Transverse colon (tissue), 4 donors: Measurements from ENCODE around the gene ULK4. TPM values are rescaled to one million over a fixed set of nuclear protein-coding genes. Genes with fewer than 3 reads are reported as not detected.

Experiments
- DNase-seq: peaks from one replicate; pipeline ENCODE4 v3.0.0-alpha.2; 2019
- H3K27ac ChIP-seq, 4 donors: fragments of 200-600 bp; sonication (generic); 2 replicates each; pipeline ENCODE4 v1.5.1; 2016 to 2018; ENCODE audit warnings: inconsistent platforms in 4 of 4
- H3K27me3 ChIP-seq: fragments of 200-600 bp; sonication (generic); 2 replicates; pipeline ENCODE4 v1.5.1; 2017; ENCODE audit warnings: inconsistent platforms
- H3K36me3 ChIP-seq, 4 donors: fragments of 200-600 bp; sonication (generic); 2 replicates each; pipeline ENCODE4 v1.5.1; 2017 to 2019; ENCODE audit warnings: inconsistent platforms in 4 of 4
- H3K4me1 ChIP-seq, 4 donors: fragments of 200-600 bp; sonication (generic); 2 replicates each; pipeline ENCODE4 v1.5.1; 2017 to 2020; ENCODE audit warnings: inconsistent platforms in 4 of 4
- H3K4me3 ChIP-seq, 4 donors: fragments of 200-600 bp; sonication (generic); 1 replicate in 1 of 4; 2 replicates in 3 of 4; pipeline versions ENCODE4 v1.5.1 to v1.6.1; 2017 to 2019; ENCODE audit warnings: inconsistent platforms in 4 of 4
- H3K9me3 ChIP-seq, 2 donors: fragments of 200-600 bp; sonication (generic); 2 replicates each; pipeline ENCODE4 v1.5.1; 2017 to 2019; ENCODE audit warnings: inconsistent platforms in 2 of 2
- CTCF ChIP-seq, 5 experiments: fragments of 200-600 bp in 3 of 5; fragments of 450-650 bp in 2 of 5; sonication (generic) in 3 of 5; IDR thresholded peaks; 1 replicate in 2 of 5; 2 replicates in 3 of 5; pipeline ENCODE4 v1.5.1; 2016 to 2017; ENCODE audit warnings: antibody characterized with exemption in 5 of 5, inconsistent platforms in 3 of 5, mild to moderate bottlenecking in 2 of 5, moderate library complexity in 1 of 5
- EP300 ChIP-seq: sonication (generic); formaldehyde crosslinking; IDR thresholded peaks from one replicate; pipeline ENCODE4 v1.6.1; 2017; ENCODE audit warnings: antibody characterized with exemption, low read depth
- POLR2A ChIP-seq: fragments of 450-650 bp; IDR thresholded peaks from one replicate; pipeline ENCODE4 v1.6.1; 2016; ENCODE audit warnings: antibody characterized with exemption, mild to moderate bottlenecking, moderate library complexity
- POLR2AphosphoS5 ChIP-seq, 3 donors: sonication (generic); formaldehyde crosslinking; IDR thresholded peaks; one replicate each; pipeline ENCODE4 v1.6.1; 2016; ENCODE audit warnings: antibody characterized with exemption in 3 of 3
- WGBS, 2 donors: methylation state at CpG; one replicate each; pipeline ENCODE4 v1.1.5; 2018; ENCODE audit warnings: low coverage in 1 of 2; 5-methylcytosine and 5-hydroxymethylcytosine counted together
- in situ Hi-C, 4 donors: fragments of 200-750 bp; cut with MboI; loops; one replicate each; pipeline versions ENCODE4 v1.15.0 to v1.15.1; 2017; ENCODE audit warnings: low sequenced_read_pairs in 3 of 4, low pct_ligation_motif_present in 1 of 4, low pct_unique_long_range_greater_than_20kb in 1 of 4
- intact Hi-C: fragments of 100-400 bp; cut with DNase I; formaldehyde crosslinking; loops from one replicate; pipeline ENCODE4 v1.15.1; 2023; ENCODE audit warnings: low total_unique reads
- total RNA-seq, 4 donors: library from RNA; depleted of rRNA; stranded (reverse); fragments of >200 nt; gene quantifications; one replicate each; pipeline ENCODE4 v1.1.0, GENCODE V29; 2016

The ULK4 gene
- total RNA-seq, 4 donors from 2014 or later = 4.1 to 19.2 (median 11.7) TPM

GRCh38 chr3:41478278-41478677 is 483.6 kb downstream of the ULK4 start:
- Histone ChIP-seq H3K27ac (no peak overlapping the region), H3K36me3 (no peaks in the 10 kb centered on the region), H3K9me3 (peaks cover 7% of the 10 kb centered on the region in 2 donors), H3K4me1 (no peaks in the 10 kb centered on the region), H3K4me3 (no peak overlapping the region), H3K27me3 (no peaks in the 10 kb centered on the region)
- TF ChIP-seq POLR2AphosphoS5 (IDR thresholded peaks at IDR 0.05) (no peak), POLR2A (no peak), CTCF (IDR thresholded peaks at IDR 0.05) (no peak), EP300 (no peak)
- in situ Hi-C loops (no loop called here), intact Hi-C loops (no loop called here)
- no peak for DNase-seq
- 67 to 100% methylated on average over 1 of the region's 1 CpG for WGBS, 2 donors

- intact Hi-C loops (no loop called here), in situ Hi-C loops (no loop called here)
- TF ChIP-seq EP300 (no peak), POLR2A (no peak), CTCF (IDR thresholded peaks at IDR 0.05) (no peak), POLR2AphosphoS5 (IDR thresholded peaks at IDR 0.05) (no peak)
- H3K27me3 ChIP-seq = no peaks in the 10 kb centered on the region
- DNase-seq = no peak
- WGBS, 2 donors = 67 to 70% methylated on average over 2 of the region's 2 CpGs
- no peaks in the 10 kb centered on the region for H3K4me1 ChIP-seq
- no peak overlapping the region for H3K4me3 ChIP-seq
- no peaks in the 10 kb centered on the region for H3K36me3 ChIP-seq
- peaks cover 14 to 15% of the 10 kb centered on the region in 2 donors for H3K9me3 ChIP-seq
- H3K27ac ChIP-seq = no peak overlapping the region
Observed at GRCh38 chr3:41477399-41478014, 484.4 kb downstream of the ULK4 start.

GRCh38 chr3:41469083-41469482 is 492.8 kb downstream of the ULK4 start:
- intact Hi-C loops (no loop called here), in situ Hi-C loops (no loop called here)
- H3K4me1 ChIP-seq = no peaks in the 10 kb centered on the region
- H3K36me3 ChIP-seq = no peaks in the 10 kb centered on the region
- no peak for DNase-seq
- H3K4me3 ChIP-seq = no peak overlapping the region
- H3K9me3 ChIP-seq = peaks cover 29 to 32% of the 10 kb centered on the region in 2 donors
- no peak for TF ChIP-seq EP300
- TF ChIP-seq CTCF (IDR thresholded peaks at IDR 0.05) = no peak
- no peak for TF ChIP-seq POLR2AphosphoS5 (IDR thresholded peaks at IDR 0.05)
- no peak for TF ChIP-seq POLR2A
- no peak overlapping the region for H3K27ac ChIP-seq
- H3K27me3 ChIP-seq = no peaks in the 10 kb centered on the region
- WGBS, 2 donors = 94% methylated on average over 1 of the region's 1 CpG; no CpG with 5 or more reads in 1 of the 2 donors

GRCh38 chr3:41467481-41467880 is 494.4 kb downstream of the ULK4 start:
- TF ChIP-seq POLR2A (no peak), EP300 (no peak), POLR2AphosphoS5 (IDR thresholded peaks at IDR 0.05) (no peak), CTCF (IDR thresholded peaks at IDR 0.05) (no peak)
- no peak for DNase-seq
- Histone ChIP-seq H3K9me3 (peaks cover 16 to 18% of the 10 kb centered on the region in 2 donors), H3K27ac (no peak overlapping the region), H3K4me3 (no peak overlapping the region), H3K27me3 (no peaks in the 10 kb centered on the region), H3K4me1 (peaks cover 0 to 6% (median 4%) of the 10 kb centered on the region in 4 donors), H3K36me3 (no peaks in the 10 kb centered on the region)
- intact Hi-C loops = no loop called here
- in situ Hi-C loops = no loop called here
- WGBS, 2 donors = 70 to 100% methylated on average over 1 of the region's 1 CpG
